Lower leg skin (tissue), 4 donors: ENCODE results near the gene DLX4. TPM values are rescaled to one million over a fixed set of nuclear protein-coding genes. Genes with fewer than 3 reads are reported as not detected.

Source experiments
- DNase-seq, 2 donors: peaks; one replicate each; pipeline ENCODE4 v3.0.0-alpha.2; 2019; ENCODE audit warnings: low spot score in 2 of 2
- H3K4me3 ChIP-seq: fragments of 200-600 bp; sonication (generic); 2 replicates; pipeline ENCODE4 v1.5.1; 2017; ENCODE audit warnings: mild to moderate bottlenecking, low read depth; ENCODE audit not compliant: poor library complexity, severe bottlenecking
- CTCF ChIP-seq, 3 donors: fragments of 450-650 bp; IDR thresholded peaks; one replicate each; pipeline ENCODE4 v1.5.1; 2016; ENCODE audit warnings: antibody characterized with exemption in 3 of 3, mild to moderate bottlenecking in 3 of 3, moderate library complexity in 2 of 3
- POLR2A ChIP-seq, 2 donors: fragments of 450-650 bp; IDR thresholded peaks; one replicate each; pipeline ENCODE4 v1.6.1; 2016 to 2017; ENCODE audit warnings: antibody characterized with exemption in 2 of 2, mild to moderate bottlenecking in 1 of 2, moderate library complexity in 1 of 2
- WGBS, 2 donors: methylation state at CpG; one replicate each; pipeline ENCODE4 v1.1.5; 2018; 5-methylcytosine and 5-hydroxymethylcytosine counted together
- intact Hi-C: fragments of 100-400 bp; cut with DNase I; formaldehyde crosslinking; loops from one replicate; pipeline ENCODE4 v1.15.0; 2023; ENCODE audit warnings: low total_unique reads
- total RNA-seq, 4 donors: library from RNA; depleted of rRNA; stranded (reverse); fragments of >200 nt; gene quantifications; one replicate each; pipeline ENCODE4 v1.1.0, GENCODE V29; 2016

The DLX4 gene
- total RNA-seq, 4 donors from 2014 or later = 1.9 to 3.3 (median 2.5) TPM

- intact Hi-C loops = no loop called here
- no peak for TF ChIP-seq CTCF (IDR thresholded peaks at IDR 0.05)
- TF ChIP-seq POLR2A (IDR thresholded peaks at IDR 0.05) = no peak
- DNase-seq = peak in 1 of 2 donors; percentile 45
- WGBS, 2 donors = 70 to 73% methylated on average over 6 of the region's 6 CpGs
- H3K4me3 ChIP-seq = no peak overlapping the region
Observed at GRCh38 chr17:50022463-50023130, 53.6 kb downstream of the DLX4 start.

GRCh38 chr17:50023520-50023919 is 54.5 kb downstream of the DLX4 start:
- TF ChIP-seq POLR2A (IDR thresholded peaks at IDR 0.05) (no peak), CTCF (IDR thresholded peaks at IDR 0.05) (no peak)
- 64 to 66% methylated on average over 8 of the region's 8 CpGs for WGBS, 2 donors
- H3K4me3 ChIP-seq = no peak overlapping the region
- intact Hi-C loops = no loop called here
- no peak for DNase-seq

Other genes starting within 250 kb of the DLX4 start
- gene FAM117A, start 205.1 kb upstream of the DLX4 start, total RNA-seq = 10 to 100 TPM; 21.8 to 39.7 (median 26.4) TPM
- 10 to 100 TPM; 39.3 to 71.0 (median 51.7) TPM for gene KAT7, start 180.5 kb upstream of the DLX4 start, total RNA-seq
- gene TAC4, start 121.1 kb upstream of the DLX4 start, total RNA-seq = not detected
- 10 to 100 TPM; 28.8 to 36.5 (median 29.9) TPM for gene DLX3, start 26.0 kb downstream of the DLX4 start, total RNA-seq
- 100 to 1,000 TPM in 3 of 4 donors, 10 to 100 TPM in 1; 99.7 to 148 (median 121) TPM for gene ITGA3, start 86.9 kb downstream of the DLX4 start, total RNA-seq
- gene PDK2, start 126.2 kb downstream of the DLX4 start, total RNA-seq = 10 to 100 TPM; 35.6 to 86.6 (median 57.0) TPM
- gene SAMD14, start 161.0 kb downstream of the DLX4 start, total RNA-seq = under 1 TPM in 1 of 4 donors, not detected in 3; 0.39 TPM
- gene PPP1R9B, start 181.5 kb downstream of the DLX4 start, total RNA-seq = 10 to 100 TPM; 20.7 to 31.9 (median 29.5) TPM
- 1 to 10 TPM; 1.0 to 9.9 (median 5.6) TPM for gene SGCA, start 196.8 kb downstream of the DLX4 start, total RNA-seq
- 10 to 100 TPM; 15.0 to 90.5 (median 25.8) TPM for gene COL1A1, start 232.4 kb downstream of the DLX4 start, total RNA-seq